Liver (tissue), 9 donors: Measurements from ENCODE around the gene S100A4. TPM values are rescaled to one million over a fixed set of nuclear protein-coding genes. Genes with fewer than 3 reads are reported as not detected.

Experiments
- DNase-seq: peaks from one replicate; pipeline ENCODE4 v3.0.0-alpha.2; 2017; ENCODE audit warnings: low spot score
- H3K27ac ChIP-seq, 2 donors: one replicate each; pipeline ENCODE4 v1.7.0; 2013; ENCODE audit warnings: inconsistent platforms in 2 of 2, low read length in 2 of 2, control low read depth in 1 of 2, low read depth in 1 of 2, mild to moderate bottlenecking in 1 of 2
- H3K27me3 ChIP-seq, 4 donors: one replicate each; pipeline versions ENCODE4 v1.6.1 to v1.7.0; 2013; ENCODE audit warnings: low read length in 3 of 4, inconsistent platforms in 1 of 4, mild to moderate bottlenecking in 1 of 4, moderate library complexity in 1 of 4; ENCODE audit not compliant: control insufficient read depth in 4 of 4, insufficient read depth in 4 of 4
- H3K36me3 ChIP-seq, 4 donors: one replicate each; pipeline versions ENCODE4 v1.6.1 to v1.7.0; 2013; ENCODE audit warnings: low read length in 3 of 4, mild to moderate bottlenecking in 3 of 4, low read depth in 1 of 4, moderate library complexity in 1 of 4; ENCODE audit not compliant: control insufficient read depth in 4 of 4, insufficient read depth in 3 of 4
- H3K4me1 ChIP-seq, 4 donors: one replicate each; pipeline versions ENCODE4 v1.6.1 to v1.7.0; 2013; ENCODE audit warnings: low read length in 3 of 4, mild to moderate bottlenecking in 3 of 4, moderate library complexity in 1 of 4; ENCODE audit not compliant: control insufficient read depth in 4 of 4, insufficient read depth in 4 of 4
- H3K4me3 ChIP-seq, 3 donors: one replicate each; pipeline versions ENCODE4 v1.6.1 to v1.7.0; 2013; ENCODE audit warnings: low read length in 3 of 3, control low read depth in 1 of 3, low read depth in 1 of 3, mild to moderate bottlenecking in 1 of 3
- H3K9ac ChIP-seq, 2 donors: one replicate each; pipeline ENCODE4 v1.7.0; 2013; ENCODE audit warnings: low read length in 2 of 2, mild to moderate bottlenecking in 2 of 2, moderate library complexity in 2 of 2, control low read depth in 1 of 2, low read depth in 1 of 2
- H3K9me3 ChIP-seq, 4 donors: one replicate each; pipeline versions ENCODE4 v1.6.1 to v1.7.0; 2013; ENCODE audit warnings: low read length in 3 of 4; ENCODE audit not compliant: control insufficient read depth in 4 of 4
- NR2F2 ChIP-seq: IDR thresholded peaks from 2 replicates; pipeline ENCODE4 v1.6.1; 2016; ENCODE audit warnings: antibody characterized with exemption
- RAD21 ChIP-seq, 2 donors: IDR thresholded peaks; 2 replicates each; pipeline ENCODE4 v1.6.1; 2016; ENCODE audit warnings: antibody characterized with exemption in 2 of 2, mild to moderate bottlenecking in 2 of 2
- YY1 ChIP-seq: IDR thresholded peaks from 2 replicates; pipeline ENCODE4 v1.6.1; 2016; ENCODE audit warnings: antibody characterized with exemption, mild to moderate bottlenecking
- WGBS: extraction: QIAGEN DNeasy Blood & Tissue Kit; methylation state at CpG from one replicate; pipeline ENCODE4 v1.1.7; 2013; 5-methylcytosine and 5-hydroxymethylcytosine counted together
- polyA plus RNA-seq, 2 donors: library from polyadenylated mRNA; stranded (reverse) in 1 of 2; unstranded in 1 of 2; fragments of 200-250 nt in 1 of 2; fragments of >200 nt in 1 of 2; fragmentation: Nextera tagmentation in 1 of 2; extraction: Ambion mirVana in 1 of 2; gene quantifications; one replicate each; pipeline versions ENCODE4 v1.2.1 to v1.2.3, GENCODE V29; 2013 to 2015
- total RNA-seq, 2 donors: library from RNA; depleted of rRNA; stranded (reverse); fragments of >200 nt; gene quantifications; one replicate each; pipeline ENCODE4 v1.2.3, GENCODE V29; 2014
- TF ChIP-seq, protein P1 (sequence below): fragments of 150-350 bp; IDR thresholded peaks from 2 replicates; pipeline ENCODE4 v1.5.1; 2017; ENCODE audit warnings: improper control_type of control experiment, low read depth, low read length; ENCODE audit not compliant: missing input control
- donor health status: healthy.
- donor health status: healthy.
- donor health status: healthy.
- donor health status: healthy.
- donor health status: healthy.

S100A4 gene
- total and polyA plus RNA-seq, 4 donors: 4.8 to 69.8 (median 16.7) TPM

DNA sequence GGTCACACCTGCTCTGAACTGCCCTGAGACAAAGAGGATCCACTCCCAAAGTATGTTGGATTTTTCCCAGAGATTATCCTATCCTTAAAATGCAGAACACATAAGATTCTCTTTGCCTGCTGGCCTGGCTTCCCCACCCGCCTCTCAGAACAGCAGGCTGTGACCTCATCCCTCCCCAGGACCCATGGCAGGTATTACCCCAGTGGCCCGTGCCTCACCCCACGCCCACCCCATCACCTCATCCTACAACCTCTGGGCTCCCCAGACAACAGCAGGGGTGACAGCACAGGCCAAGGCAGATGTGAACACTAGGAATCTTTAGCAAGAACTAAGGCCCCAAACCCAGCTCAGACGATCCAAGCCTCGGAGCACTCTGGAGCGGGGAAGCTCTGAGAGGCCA lies 50.1 kb downstream of the S100A4 start:
- TF ChIP-seq NR2F2: no peak

GRCh38 chr1:153494976-153495535 lies 50.5 kb downstream of the S100A4 start:
- Histone ChIP-seq H3K4me3 (no peak overlapping the region), H3K27ac (no peak overlapping the region), H3K4me1 (no peaks in the 10 kb centered on the region), H3K9me3 (no peaks in the 10 kb centered on the region), H3K9ac (no peak overlapping the region), H3K36me3 (no peaks in the 10 kb centered on the region), H3K27me3 (peaks cover 0 to 2% (median 0%) of the 10 kb centered on the region in 4 donors)
- TF ChIP-seq, protein P1, sequence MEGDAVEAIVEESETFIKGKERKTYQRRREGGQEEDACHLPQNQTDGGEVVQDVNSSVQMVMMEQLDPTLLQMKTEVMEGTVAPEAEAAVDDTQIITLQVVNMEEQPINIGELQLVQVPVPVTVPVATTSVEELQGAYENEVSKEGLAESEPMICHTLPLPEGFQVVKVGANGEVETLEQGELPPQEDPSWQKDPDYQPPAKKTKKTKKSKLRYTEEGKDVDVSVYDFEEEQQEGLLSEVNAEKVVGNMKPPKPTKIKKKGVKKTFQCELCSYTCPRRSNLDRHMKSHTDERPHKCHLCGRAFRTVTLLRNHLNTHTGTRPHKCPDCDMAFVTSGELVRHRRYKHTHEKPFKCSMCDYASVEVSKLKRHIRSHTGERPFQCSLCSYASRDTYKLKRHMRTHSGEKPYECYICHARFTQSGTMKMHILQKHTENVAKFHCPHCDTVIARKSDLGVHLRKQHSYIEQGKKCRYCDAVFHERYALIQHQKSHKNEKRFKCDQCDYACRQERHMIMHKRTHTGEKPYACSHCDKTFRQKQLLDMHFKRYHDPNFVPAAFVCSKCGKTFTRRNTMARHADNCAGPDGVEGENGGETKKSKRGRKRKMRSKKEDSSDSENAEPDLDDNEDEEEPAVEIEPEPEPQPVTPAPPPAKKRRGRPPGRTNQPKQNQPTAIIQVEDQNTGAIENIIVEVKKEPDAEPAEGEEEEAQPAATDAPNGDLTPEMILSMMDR: peak; percentile 83
- no peak for TF ChIP-seq YY1
- TF ChIP-seq RAD21 (IDR thresholded peaks at IDR 0.05): peak; percentile 88 to 89
- WGBS: 37% methylated on average over 6 of the region's 6 CpGs
- peak; percentile 80 for DNase-seq

More for the DNA sequence above, 50.1 kb downstream of the S100A4 start:
- no peak for DNase-seq
- 52% methylated on average over 6 of the region's 6 CpGs for WGBS
- Histone ChIP-seq H3K4me1 (no peaks in the 10 kb centered on the region), H3K9me3 (no peaks in the 10 kb centered on the region), H3K9ac (no peak overlapping the region), H3K36me3 (no peaks in the 10 kb centered on the region), H3K27me3 (peaks cover 0 to 2% (median 0%) of the 10 kb centered on the region in 4 donors), H3K4me3 (no peak overlapping the region), H3K27ac (no peak overlapping the region)

Other genes with a start within 250 kb of the S100A4 start
- not detected for gene PGLYRP3, start 232.9 kb downstream of the S100A4 start, total RNA-seq
- gene PGLYRP3, start 232.9 kb downstream of the S100A4 start, polyA plus RNA-seq: not detected
- gene PGLYRP4, start 197.0 kb downstream of the S100A4 start, total RNA-seq: not detected
- gene PGLYRP4, start 197.0 kb downstream of the S100A4 start, polyA plus RNA-seq: not detected
- 100 to 1,000 TPM; 191 to 603 TPM for gene S100A9, start 188.0 kb downstream of the S100A4 start, total RNA-seq
- 100 to 1,000 TPM in 1 of 2 donors, 10 to 100 TPM in 1; 35.0 to 125 TPM for gene S100A9, start 188.0 kb downstream of the S100A4 start, polyA plus RNA-seq
- gene S100A12, start 170.2 kb downstream of the S100A4 start, total RNA-seq: 10 to 100 TPM; 19.5 to 35.2 TPM
- 1 to 10 TPM; 3.3 to 4.7 TPM for gene S100A12, start 170.2 kb downstream of the S100A4 start, polyA plus RNA-seq
- gene S100A8, start 154.7 kb downstream of the S100A4 start, total RNA-seq: 10 to 100 TPM; 38.4 to 99.3 TPM
- gene S100A8, start 154.7 kb downstream of the S100A4 start, polyA plus RNA-seq: 10 to 100 TPM; 40.4 to 43.4 TPM
- gene S100A7A, start 129.3 kb downstream of the S100A4 start, total RNA-seq: not detected
- not detected for gene S100A7A, start 129.3 kb downstream of the S100A4 start, polyA plus RNA-seq
- not detected for gene S100A7, start 85.2 kb downstream of the S100A4 start, total RNA-seq
- not detected for gene S100A7, start 85.2 kb downstream of the S100A4 start, polyA plus RNA-seq
- gene S100A6, start 9.8 kb downstream of the S100A4 start, total RNA-seq: 100 to 1,000 TPM in 1 of 2 donors, 1 to 10 TPM in 1; 5.7 to 124 TPM
- gene S100A6, start 9.8 kb downstream of the S100A4 start, polyA plus RNA-seq: 10 to 100 TPM; 27.3 to 30.0 TPM
- gene S100A5, start 4.9 kb downstream of the S100A4 start, total RNA-seq: not detected
- not detected for gene S100A5, start 4.9 kb downstream of the S100A4 start, polyA plus RNA-seq
- not detected for gene S100A3, start 3.5 kb upstream of the S100A4 start, total RNA-seq
- gene S100A3, start 3.5 kb upstream of the S100A4 start, polyA plus RNA-seq: not detected
- gene S100A2, start 20.0 kb upstream of the S100A4 start, total RNA-seq: not detected
- under 1 TPM; 0.22 to 0.67 TPM for gene S100A2, start 20.0 kb upstream of the S100A4 start, polyA plus RNA-seq
- gene S100A16, start 67.3 kb upstream of the S100A4 start, total RNA-seq: 10 to 100 TPM; 27.3 to 53.6 TPM
- gene S100A16, start 67.3 kb upstream of the S100A4 start, polyA plus RNA-seq: 100 to 1,000 TPM; 110 to 142 TPM
- 1 to 10 TPM; 1.7 to 4.4 TPM for gene S100A14, start 70.5 kb upstream of the S100A4 start, total RNA-seq
- gene S100A14, start 70.5 kb upstream of the S100A4 start, polyA plus RNA-seq: 1 to 10 TPM; 2.3 to 4.3 TPM
- gene S100A13, start 81.7 kb upstream of the S100A4 start, total RNA-seq: 10 to 100 TPM in 1 of 2 donors, 1 to 10 TPM in 1; 5.3 to 10.8 TPM
- gene S100A13, start 81.7 kb upstream of the S100A4 start, polyA plus RNA-seq: 10 to 100 TPM; 20.5 to 23.0 TPM
- gene S100A1, start 82.6 kb upstream of the S100A4 start, total RNA-seq: under 1 TPM; 0.33 TPM
- under 1 TPM; 0.21 to 0.25 TPM for gene S100A1, start 82.6 kb upstream of the S100A4 start, polyA plus RNA-seq
- gene CHTOP, start 88.3 kb upstream of the S100A4 start, total RNA-seq: 10 to 100 TPM; 26.8 to 30.9 TPM
- gene CHTOP, start 88.3 kb upstream of the S100A4 start, polyA plus RNA-seq: 10 to 100 TPM; 16.4 to 21.9 TPM
- 10 to 100 TPM; 21.8 to 30.5 TPM for gene SNAPIN, start 112.9 kb upstream of the S100A4 start, total RNA-seq
- gene SNAPIN, start 112.9 kb upstream of the S100A4 start, polyA plus RNA-seq: 10 to 100 TPM; 20.0 to 26.6 TPM
- gene ILF2, start 125.2 kb upstream of the S100A4 start, total RNA-seq: 10 to 100 TPM; 50.7 to 84.2 TPM
- gene ILF2, start 125.2 kb upstream of the S100A4 start, polyA plus RNA-seq: 10 to 100 TPM; 28.7 to 52.3 TPM
- gene NPR1, start 132.9 kb upstream of the S100A4 start, total RNA-seq: 10 to 100 TPM in 1 of 2 donors, 1 to 10 TPM in 1; 4.7 to 15.8 TPM
- gene NPR1, start 132.9 kb upstream of the S100A4 start, polyA plus RNA-seq: 10 to 100 TPM in 1 of 2 donors, 1 to 10 TPM in 1; 2.8 to 12.6 TPM
- gene INTS3, start 182.2 kb upstream of the S100A4 start, total RNA-seq: 10 to 100 TPM; 16.4 to 26.0 TPM
- 10 to 100 TPM in 1 of 2 donors, 1 to 10 TPM in 1; 9.0 to 13.9 TPM for gene INTS3, start 182.2 kb upstream of the S100A4 start, polyA plus RNA-seq
- 10 to 100 TPM; 18.1 to 29.1 TPM for gene SLC27A3, start 229.6 kb upstream of the S100A4 start, total RNA-seq
- 10 to 100 TPM; 27.2 to 47.4 TPM for gene SLC27A3, start 229.6 kb upstream of the S100A4 start, polyA plus RNA-seq